ENCODE data around the gene NEU3. TPM values are rescaled to one million over a fixed set of nuclear protein-coding genes. Genes with fewer than 3 reads are reported as not detected.
A peak's percentile ranks its signal among the peaks of the same experiment; 100 is the strongest.

NEU3 gene
- total and polyA plus RNA-seq, 2 of the 13 experiments (the other 11 are each of a cell fraction or from before 2014, with no cell fraction given) = 6.3 to 15.3 TPM

- TF ChIP-seq ZNF232 (CRISPR knock-in tag; IDR thresholded peaks at IDR 0.05; ENCODE audit: borderline replicate concordance) (peak; percentile 80; the same call in 1 of the 2 replicates), NKX3-1 (CRISPR knock-in tag; IDR thresholded peaks at IDR 0.05) (no peak), ZNF546 (CRISPR knock-in tag; conservative IDR thresholded peaks at IDR 0.05) (0 out of 2 replicates have a peak, but pooled peaks have one; percentile 44), ZKSCAN1 (IDR thresholded peaks at IDR 0.05; ENCODE audit: low read length) (0 out of 2 replicates have a peak, but pooled peaks have one; percentile 10), SMYD3 (CRISPR knock-in tag; IDR thresholded peaks at IDR 0.05) (peak; percentile 59; the same call in 1 of the 2 replicates), KLF6 (CRISPR knock-in tag; IDR thresholded peaks at IDR 0.05) (peak; percentile 60; the same call in 1 of the 2 replicates), ZNF704 (CRISPR knock-in tag; IDR thresholded peaks at IDR 0.05; ENCODE audit: borderline replicate concordance) (peak; percentile 90), ZNF678 (CRISPR knock-in tag; IDR thresholded peaks at IDR 0.05) (peak; percentile 80; the same call in 1 of the 2 replicates), FOSL2 (CRISPR knock-in tag; IDR thresholded peaks at IDR 0.05) (peak; percentile 66), HINFP (CRISPR knock-in tag; IDR thresholded peaks at IDR 0.05; ENCODE audit: low read depth) (peak; percentile 64), RFXAP (CRISPR knock-in tag; IDR thresholded peaks at IDR 0.05; ENCODE audit: borderline replicate concordance) (peak; percentile 88; the same call in 1 of the 2 replicates), ZSCAN9 (CRISPR knock-in tag; IDR thresholded peaks at IDR 0.05; ENCODE audit: borderline replicate concordance) (peak; percentile 53; the same call in 1 of the 2 replicates), CHD2 (IDR thresholded peaks at IDR 0.05; ENCODE audit: low read depth, low read length) (no peak), RBM22 (optimal IDR thresholded peaks at IDR 0.05; ENCODE audit: low read length) (no peak), SKI (IDR thresholded peaks at IDR 0.05; ENCODE audit: partially characterized antibody) (peak; percentile 70), HOXD1 (CRISPR knock-in tag; IDR thresholded peaks at IDR 0.05) (peak; percentile 26; the same call in 1 of the 2 replicates), ZNF274 (CRISPR knock-in tag; IDR thresholded peaks at IDR 0.05) (no peak), TMF1 (CRISPR knock-in tag; IDR thresholded peaks at IDR 0.05; ENCODE audit: low read depth) (peak; percentile 90)
- TF ChIP-seq, protein P1, sequence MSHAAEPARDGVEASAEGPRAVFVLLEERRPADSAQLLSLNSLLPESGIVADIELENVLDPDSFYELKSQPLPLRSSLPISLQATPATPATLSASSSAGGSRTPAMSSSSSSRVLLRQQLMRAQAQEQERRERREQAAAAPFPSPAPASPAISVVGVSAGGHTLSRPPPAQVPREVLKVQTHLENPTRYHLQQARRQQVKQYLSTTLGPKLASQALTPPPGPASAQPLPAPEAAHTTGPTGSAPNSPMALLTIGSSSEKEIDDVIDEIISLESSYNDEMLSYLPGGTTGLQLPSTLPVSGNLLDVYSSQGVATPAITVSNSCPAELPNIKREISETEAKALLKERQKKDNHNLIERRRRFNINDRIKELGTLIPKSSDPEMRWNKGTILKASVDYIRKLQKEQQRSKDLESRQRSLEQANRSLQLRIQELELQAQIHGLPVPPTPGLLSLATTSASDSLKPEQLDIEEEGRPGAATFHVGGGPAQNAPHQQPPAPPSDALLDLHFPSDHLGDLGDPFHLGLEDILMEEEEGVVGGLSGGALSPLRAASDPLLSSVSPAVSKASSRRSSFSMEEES (CRISPR knock-in tag; IDR thresholded peaks at IDR 0.05) = peak; percentile 53; the same call in 1 of the 2 replicates
- TF ChIP-seq, protein P2, sequence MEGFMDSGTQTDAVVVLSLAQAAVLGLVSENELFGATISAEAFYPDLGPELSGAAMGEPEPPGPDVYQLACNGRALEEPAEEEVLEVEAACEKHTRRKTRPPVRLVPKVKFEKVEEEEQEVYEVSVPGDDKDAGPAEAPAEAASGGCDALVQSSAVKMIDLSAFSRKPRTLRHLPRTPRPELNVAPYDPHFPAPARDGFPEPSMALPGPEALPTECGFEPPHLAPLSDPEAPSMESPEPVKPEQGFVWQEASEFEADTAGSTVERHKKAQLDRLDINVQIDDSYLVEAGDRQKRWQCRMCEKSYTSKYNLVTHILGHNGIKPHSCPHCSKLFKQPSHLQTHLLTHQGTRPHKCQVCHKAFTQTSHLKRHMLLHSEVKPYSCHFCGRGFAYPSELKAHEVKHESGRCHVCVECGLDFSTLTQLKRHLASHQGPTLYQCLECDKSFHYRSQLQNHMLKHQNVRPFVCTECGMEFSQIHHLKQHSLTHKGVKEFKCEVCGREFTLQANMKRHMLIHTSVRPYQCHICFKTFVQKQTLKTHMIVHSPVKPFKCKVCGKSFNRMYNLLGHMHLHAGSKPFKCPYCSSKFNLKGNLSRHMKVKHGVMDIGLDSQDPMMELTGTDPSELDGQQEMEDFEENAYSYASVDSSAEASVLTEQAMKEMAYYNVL (CRISPR knock-in tag; IDR thresholded peaks at IDR 0.05; ENCODE audit: borderline replicate concordance) = no peak; the same call in 1 of the 2 replicates
- TF ChIP-seq, protein P3, sequence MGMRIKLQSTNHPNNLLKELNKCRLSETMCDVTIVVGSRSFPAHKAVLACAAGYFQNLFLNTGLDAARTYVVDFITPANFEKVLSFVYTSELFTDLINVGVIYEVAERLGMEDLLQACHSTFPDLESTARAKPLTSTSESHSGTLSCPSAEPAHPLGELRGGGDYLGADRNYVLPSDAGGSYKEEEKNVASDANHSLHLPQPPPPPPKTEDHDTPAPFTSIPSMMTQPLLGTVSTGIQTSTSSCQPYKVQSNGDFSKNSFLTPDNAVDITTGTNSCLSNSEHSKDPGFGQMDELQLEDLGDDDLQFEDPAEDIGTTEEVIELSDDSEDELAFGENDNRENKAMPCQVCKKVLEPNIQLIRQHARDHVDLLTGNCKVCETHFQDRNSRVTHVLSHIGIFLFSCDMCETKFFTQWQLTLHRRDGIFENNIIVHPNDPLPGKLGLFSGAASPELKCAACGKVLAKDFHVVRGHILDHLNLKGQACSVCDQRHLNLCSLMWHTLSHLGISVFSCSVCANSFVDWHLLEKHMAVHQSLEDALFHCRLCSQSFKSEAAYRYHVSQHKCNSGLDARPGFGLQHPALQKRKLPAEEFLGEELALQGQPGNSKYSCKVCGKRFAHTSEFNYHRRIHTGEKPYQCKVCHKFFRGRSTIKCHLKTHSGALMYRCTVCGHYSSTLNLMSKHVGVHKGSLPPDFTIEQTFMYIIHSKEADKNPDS (CRISPR knock-in tag; IDR thresholded peaks at IDR 0.05) = no peak
Measured at GRCh38 chr11:74948898-74949752, 39.6 kb upstream of the NEU3 start, which contains the start of the genes SPCS2 and XRRA1 (continued).
